GM18867 (cell line): ENCODE results near the gene CD2BP2.
"Not testable (repeated sequence)": the region's sequence is repeated elsewhere in the genome, so short reads cannot be mapped to it uniquely, and the experiment has no call there.

Source experiments
- ATAC-seq: cut with Tn5 transposase; IDR thresholded peaks from one replicate; pipeline ENCODE4 v1.9.1; 2021; ENCODE audit warnings: mild to moderate bottlenecking, moderate library complexity; ENCODE audit not compliant: unreplicated experiment

Gene CD2BP2

GRCh38 chr16:30355144-30355953 is at the start of gene CD2BP2:
Gene CD2BP2 (minus strand): TSS chr16:30355308. CDS start chr16:30354681, 627 bp downstream.
- peak; percentile 54 for ATAC-seq

- no peak for ATAC-seq
These were observed 46.8 kb upstream of the CD2BP2 start for GRCh38 chr16:30401768-30402425.

GRCh38 chr16:30399435-30400186 is 44.5 kb upstream of the CD2BP2 start:
- ATAC-seq: no peak

GRCh38 chr16:30398661-30399434 is 43.7 kb upstream of the CD2BP2 start:
- ATAC-seq: no peak

GRCh38 chr16:30397776-30398660 is 42.9 kb upstream of the CD2BP2 start:
- no peak for ATAC-seq

- no peak for ATAC-seq
These were observed 41.9 kb upstream of the CD2BP2 start for GRCh38 chr16:30397056-30397455.

- ATAC-seq: not testable (repeated sequence)
These were observed 41.5 kb upstream of the CD2BP2 start for GRCh38 chr16:30396627-30397026.

- ATAC-seq: no peak
These were observed 41.0 kb upstream of the CD2BP2 start for GRCh38 chr16:30395992-30396585.

GRCh38 chr16:30395155-30395991 is 40.3 kb upstream of the CD2BP2 start, which contains the start of gene ZNF48:
Gene ZNF48 (plus strand): TSS chr16:30395420. CDS start chr16:30395795, 375 bp downstream.
- ATAC-seq: peak; percentile 64

GRCh38 chr16:30394592-30395154 is 39.6 kb upstream of the CD2BP2 start:
- ATAC-seq: no peak

- ATAC-seq: no peak
These were observed 28.4 kb upstream of the CD2BP2 start for GRCh38 chr16:30383521-30383920.

GRCh38 chr16:30382111-30382881 is 27.2 kb upstream of the CD2BP2 start, which contains the start of gene SEPTIN1:
Gene SEPTIN1 (minus strand): TSS chr16:30382561. CDS start chr16:30382542, 19 bp downstream.
- peak; percentile 27 for ATAC-seq

- ATAC-seq: no peak
These were observed 26.4 kb upstream of the CD2BP2 start for GRCh38 chr16:30381291-30382041.

GRCh38 chr16:30380803-30381208 is 25.7 kb upstream of the CD2BP2 start:
- ATAC-seq: no peak

- ATAC-seq: no peak
These were observed 25.1 kb upstream of the CD2BP2 start for GRCh38 chr16:30380072-30380802.
